H9 (cell line): ENCODE data around the gene CCDC85B. TPM values are rescaled to one million over a fixed set of nuclear protein-coding genes. Genes with fewer than 3 reads are reported as not detected.

Experiments
- DNase-seq: peaks from one replicate; pipeline ENCODE4 v3.0.0-alpha.2; 2017
- H2AFZ ChIP-seq: one replicate; pipeline ENCODE4 v1.6.1; 2013; ENCODE audit warnings: mild to moderate bottlenecking, low read length, control low read depth, moderate library complexity
- H2AK5ac ChIP-seq: 2 replicates; pipeline ENCODE4 v1.6.1; 2013; ENCODE audit warnings: low read length, control low read depth, mixed read lengths; ENCODE audit not compliant: insufficient read length
- H2BK120ac ChIP-seq: one replicate; pipeline ENCODE4 v1.6.1; 2013; ENCODE audit warnings: low read depth, mild to moderate bottlenecking, low read length, control low read depth, inconsistent platforms; ENCODE audit not compliant: poor library complexity, severe bottlenecking
- H2BK12ac ChIP-seq: 2 replicates; pipeline ENCODE4 v1.6.1; 2013; ENCODE audit warnings: low read length, control low read depth, mixed read lengths, low read depth; ENCODE audit not compliant: insufficient read length
- H2BK15ac ChIP-seq: 2 replicates; pipeline ENCODE4 v1.6.1; 2013; ENCODE audit warnings: low read depth, low read length, control low read depth
- H2BK20ac ChIP-seq: one replicate; pipeline ENCODE4 v1.6.1; 2013; ENCODE audit warnings: low read depth, mild to moderate bottlenecking, low read length, control low read depth, inconsistent platforms; ENCODE audit not compliant: poor library complexity, severe bottlenecking
- H2BK5ac ChIP-seq: 2 replicates; pipeline ENCODE4 v1.6.1; 2013; ENCODE audit warnings: low read length, control low read depth, mixed read lengths; ENCODE audit not compliant: insufficient read length
- H3K14ac ChIP-seq: 2 replicates; pipeline ENCODE4 v1.6.1; 2013; ENCODE audit warnings: low read length, control low read depth; ENCODE audit not compliant: insufficient read depth
- H3K18ac ChIP-seq: 2 replicates; pipeline ENCODE4 v1.6.1; 2013; ENCODE audit warnings: low read depth, mild to moderate bottlenecking, mixed read lengths, low read length, control low read depth; ENCODE audit not compliant: insufficient read length
- H3K23ac ChIP-seq: 2 replicates; pipeline ENCODE4 v1.6.1; 2013; ENCODE audit warnings: low read length, control low read depth, mixed read lengths, low read depth; ENCODE audit not compliant: insufficient read length
- H3K23me2 ChIP-seq: 2 replicates; pipeline ENCODE4 v1.6.1; 2013; ENCODE audit warnings: low read depth, mild to moderate bottlenecking, mixed read lengths, low read length, control low read depth; ENCODE audit not compliant: insufficient read length, poor library complexity, severe bottlenecking
- H3K27ac ChIP-seq: 2 replicates; pipeline ENCODE4 v1.5.1; 2013; ENCODE audit warnings: low read length, control low read depth, mixed read lengths, low read depth; ENCODE audit not compliant: insufficient read length
- H3K27me3 ChIP-seq: 2 replicates; pipeline ENCODE4 v1.6.1; 2013; ENCODE audit warnings: low read length, control low read depth, inconsistent platforms; ENCODE audit not compliant: insufficient read depth
- H3K4ac ChIP-seq: 2 replicates; pipeline ENCODE4 v1.6.1; 2013; ENCODE audit warnings: low read depth, mild to moderate bottlenecking, control low read depth, inconsistent platforms, low read length, moderate library complexity
- H3K4me1 ChIP-seq: 2 replicates; pipeline ENCODE4 v1.6.1; 2013; ENCODE audit warnings: low read length, control low read depth, inconsistent platforms; ENCODE audit not compliant: insufficient read depth
- H3K4me2 ChIP-seq: 2 replicates; pipeline ENCODE4 v1.6.1; 2013; ENCODE audit warnings: low read length, control low read depth, mixed read lengths; ENCODE audit not compliant: insufficient read length, insufficient read depth
- H3K56ac ChIP-seq: 2 replicates; pipeline ENCODE4 v1.6.1; 2013; ENCODE audit warnings: low read depth, mild to moderate bottlenecking, mixed read lengths, low read length, control low read depth; ENCODE audit not compliant: insufficient read length
- H3K79me1 ChIP-seq: 2 replicates; pipeline ENCODE4 v1.6.1; 2013; ENCODE audit warnings: low read depth, mild to moderate bottlenecking, moderate library complexity, low read length, control low read depth, inconsistent platforms; ENCODE audit not compliant: insufficient read depth, poor library complexity, severe bottlenecking
- H3K79me2 ChIP-seq: 2 replicates; pipeline ENCODE4 v1.6.1; 2013; ENCODE audit warnings: low read length, control low read depth, inconsistent platforms; ENCODE audit not compliant: insufficient read depth
- H3K9ac ChIP-seq: 2 replicates; pipeline ENCODE4 v1.6.1; 2013; ENCODE audit warnings: low read length, control low read depth, mixed read lengths; ENCODE audit not compliant: insufficient read length; ENCODE audit errors: extremely low read depth
- H3K9me3 ChIP-seq: one replicate; pipeline ENCODE4 v1.6.1; 2013; ENCODE audit warnings: low read depth, low read length, inconsistent platforms; ENCODE audit not compliant: control insufficient read depth
- H3T11ph ChIP-seq: one replicate; pipeline ENCODE4 v1.6.1; 2013; ENCODE audit warnings: mild to moderate bottlenecking, low read length, control low read depth, inconsistent platforms
- H4K20me1 ChIP-seq: one replicate; pipeline ENCODE4 v1.6.1; 2013; ENCODE audit not compliant: control insufficient read depth, insufficient read length, insufficient read depth
- H4K5ac ChIP-seq: 2 replicates; pipeline ENCODE4 v1.6.1; 2013; ENCODE audit warnings: low read depth, mild to moderate bottlenecking, mixed read lengths, low read length, control low read depth; ENCODE audit not compliant: insufficient read length
- H4K8ac ChIP-seq: replicated peaks from 2 replicates; pipeline ENCODE4 v1.6.1; 2013; ENCODE audit warnings: low read length, control low read depth, mixed read lengths, low read depth; ENCODE audit not compliant: insufficient read length
- H4K91ac ChIP-seq: 2 replicates; pipeline ENCODE4 v1.6.1; 2013; ENCODE audit warnings: low read depth, mild to moderate bottlenecking, moderate library complexity, mixed read lengths, low read length, control low read depth; ENCODE audit not compliant: insufficient read length
- H3K27ac Mint-ChIP-seq, 3 experiments: 2 replicates in 2 of 3; 3 replicates in 1 of 3; pipeline ENCODE4 v1.8.0; 2020 to 2021; ENCODE audit warnings: mixed read lengths in 3 of 3, mild to moderate bottlenecking in 1 of 3, moderate library complexity in 1 of 3
- H3K27me3 Mint-ChIP-seq: 2 replicates; pipeline ENCODE4 v1.8.0; 2021; ENCODE audit warnings: low read depth, mild to moderate bottlenecking, moderate library complexity, mixed read lengths
- H3K36me3 Mint-ChIP-seq, 3 experiments: 2 replicates in 2 of 3; 3 replicates in 1 of 3; pipeline ENCODE4 v1.8.0; 2020 to 2021; ENCODE audit warnings: low read depth in 3 of 3, mixed read lengths in 3 of 3; ENCODE audit not compliant: insufficient read depth in 1 of 3
- H3K4me1 Mint-ChIP-seq, 2 experiments: 2 replicates each; pipeline ENCODE4 v1.8.0; 2020; ENCODE audit warnings: mixed read lengths in 2 of 2
- H3K4me3 Mint-ChIP-seq, 2 experiments: 2 replicates in 1 of 2; 3 replicates in 1 of 2; pipeline ENCODE4 v1.8.0; 2020 to 2021; ENCODE audit warnings: mild to moderate bottlenecking in 2 of 2, mixed read lengths in 2 of 2, moderate library complexity in 1 of 2
- H3K9me3 Mint-ChIP-seq, 2 experiments: 2 replicates in 1 of 2; 3 replicates in 1 of 2; pipeline ENCODE4 v1.8.0; 2020; ENCODE audit warnings: mild to moderate bottlenecking in 2 of 2, mixed read lengths in 2 of 2, moderate library complexity in 1 of 2
- WGBS: extraction: QIAGEN DNeasy Blood & Tissue Kit; methylation state at CpG from one replicate; pipeline ENCODE4 v1.1.7; 2013; ENCODE audit warnings: missing lambda C conversion rate, low lambda C conversion rate, mixed read lengths; ENCODE audit not compliant: insufficient read length; ENCODE audit errors: extremely low coverage; 5-methylcytosine and 5-hydroxymethylcytosine counted together
- total RNA-seq: library from RNA; stranded (reverse); gene quantifications from 2 replicates; pipeline ENCODE4 v1.2.1, GENCODE V29; 2021
- TF ChIP-seq, protein P1 (sequence below): fragments of 200-600 bp; sonication (generic); conservative IDR thresholded peaks from 3 replicates; pipeline ENCODE4 v1.8.0; 2021; ENCODE audit warnings: antibody characterized with exemption, mild to moderate bottlenecking

Gene CCDC85B
- total RNA-seq, 1 experiment from 2014 or later = 23.3 TPM

DNA sequence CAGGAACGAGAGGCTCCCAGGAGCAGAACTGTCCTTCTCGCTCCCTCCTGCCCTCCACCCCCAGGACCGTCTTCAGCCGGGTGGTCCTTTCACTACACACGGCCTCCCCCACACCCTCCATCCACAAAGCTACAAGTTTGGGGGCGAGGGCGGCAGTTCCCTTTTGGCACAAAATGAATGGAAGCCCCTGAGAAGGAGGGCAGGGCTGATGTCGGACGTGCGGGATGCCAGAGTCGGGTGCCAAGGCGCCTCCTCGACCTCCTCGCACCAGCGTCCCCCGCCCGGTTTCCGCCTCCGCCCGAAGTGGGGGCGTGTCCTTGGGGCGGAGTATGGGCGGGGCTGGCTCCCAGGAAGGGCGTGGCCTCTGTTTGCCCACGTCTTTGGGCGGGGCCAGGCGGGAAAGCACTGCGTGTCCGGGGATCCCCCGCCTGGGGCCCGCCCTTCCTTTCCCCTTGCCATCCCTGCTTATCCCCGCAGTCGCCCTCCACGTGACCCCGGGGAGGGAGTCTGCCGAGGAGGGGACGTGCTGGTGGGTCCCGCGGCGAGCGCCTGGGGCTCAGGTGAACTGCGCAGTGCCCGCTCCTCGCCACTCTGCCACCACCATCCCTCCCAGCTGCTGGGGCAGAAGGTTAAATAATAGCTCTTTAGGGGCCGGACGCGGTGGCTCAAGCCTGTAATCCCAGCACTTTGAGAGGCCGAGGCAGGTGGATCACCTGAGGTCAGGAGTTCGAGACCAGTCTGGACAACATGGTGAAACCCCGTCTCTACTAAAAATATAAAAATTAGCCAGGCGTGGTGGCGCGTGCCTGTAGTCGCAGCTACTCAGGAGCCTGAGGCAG is 16.9 kb upstream of the CCDC85B start:
- H2BK5ac ChIP-seq = no peak overlapping the region
- WGBS = no CpG with 5 or more reads among the region's 54 CpGs

More for the DNA sequence above, 16.9 kb upstream of the CCDC85B start:
- Histone ChIP-seq H3K9me3 (no peaks in the 10 kb centered on the region), H3K27me3 (peaks cover 3% of the 10 kb centered on the region; the same call in 1 of the 2 replicates), H3K23ac (no peak overlapping the region), H3K4ac (no peak overlapping the region), H4K8ac (no peak overlapping the region), H3K14ac (no peak overlapping the region), H3K56ac (no peak overlapping the region), H3K79me2 (no peaks in the 10 kb centered on the region), H3T11ph (no peak overlapping the region), H2BK15ac (no peak overlapping the region), H4K91ac (no peak overlapping the region), H2BK20ac (no peak overlapping the region), H3K4me2 (peak overlapping the region; percentile 91), H4K20me1 (no peaks in the 10 kb centered on the region), H3K79me1 (no peaks in the 10 kb centered on the region), H2AFZ (no peak overlapping the region), H2BK120ac (no peak overlapping the region), H3K27ac (no peak overlapping the region), H3K18ac (peak overlapping the region; percentile 36), H2BK12ac (no peak overlapping the region), H3K4me1 (no peaks in the 10 kb centered on the region), H2AK5ac (no peak overlapping the region), H3K23me2 (peaks cover 8% of the 10 kb centered on the region), H4K5ac (no peak overlapping the region), H3K9ac (no peak overlapping the region)
- H3K9me3 Mint-ChIP-seq = no peaks in the 10 kb centered on the region; a peak in 2 of 5 replicates
- peak; percentile 96 for DNase-seq
- peaks cover 20% of the 10 kb centered on the region for H3K27me3 Mint-ChIP-seq
- TF ChIP-seq, protein P1, sequence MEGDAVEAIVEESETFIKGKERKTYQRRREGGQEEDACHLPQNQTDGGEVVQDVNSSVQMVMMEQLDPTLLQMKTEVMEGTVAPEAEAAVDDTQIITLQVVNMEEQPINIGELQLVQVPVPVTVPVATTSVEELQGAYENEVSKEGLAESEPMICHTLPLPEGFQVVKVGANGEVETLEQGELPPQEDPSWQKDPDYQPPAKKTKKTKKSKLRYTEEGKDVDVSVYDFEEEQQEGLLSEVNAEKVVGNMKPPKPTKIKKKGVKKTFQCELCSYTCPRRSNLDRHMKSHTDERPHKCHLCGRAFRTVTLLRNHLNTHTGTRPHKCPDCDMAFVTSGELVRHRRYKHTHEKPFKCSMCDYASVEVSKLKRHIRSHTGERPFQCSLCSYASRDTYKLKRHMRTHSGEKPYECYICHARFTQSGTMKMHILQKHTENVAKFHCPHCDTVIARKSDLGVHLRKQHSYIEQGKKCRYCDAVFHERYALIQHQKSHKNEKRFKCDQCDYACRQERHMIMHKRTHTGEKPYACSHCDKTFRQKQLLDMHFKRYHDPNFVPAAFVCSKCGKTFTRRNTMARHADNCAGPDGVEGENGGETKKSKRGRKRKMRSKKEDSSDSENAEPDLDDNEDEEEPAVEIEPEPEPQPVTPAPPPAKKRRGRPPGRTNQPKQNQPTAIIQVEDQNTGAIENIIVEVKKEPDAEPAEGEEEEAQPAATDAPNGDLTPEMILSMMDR = no peak
- H3K36me3 Mint-ChIP-seq = no peaks in the 10 kb centered on the region
- H3K4me1 Mint-ChIP-seq = peaks cover 7 to 8% of the 10 kb centered on the region in 2 experiments
- H3K4me3 Mint-ChIP-seq = peak overlapping the region; percentile 76 to 90
- no peak overlapping the region for H3K27ac Mint-ChIP-seq
